Left lung (tissue), 10 donors: ENCODE data around the gene LAMA3. TPM values are rescaled to one million over a fixed set of nuclear protein-coding genes. Genes with fewer than 3 reads are reported as not detected.

Experiments used
- ATAC-seq: fragments of 200-7000 bp; cut with Tn5 transposase; one replicate; pipeline ENCODE4 v1.9.1; 2020; ENCODE audit warnings: moderate library complexity
- DNase-seq, 4 donors: peaks; one replicate each; pipeline ENCODE4 v3.0.0-alpha.2; 2013 to 2020
- H3K27ac ChIP-seq, 2 donors: fragments of 200-600 bp; sonication (generic) in 1 of 2; one replicate each; pipeline versions ENCODE4 v1.5.0 to v1.8.0; 2020 to 2021
- H3K27me3 ChIP-seq, 2 donors: fragments of 200-600 bp; sonication (generic) in 1 of 2; one replicate each; pipeline versions ENCODE4 v1.5.0 to v1.8.0; 2020 to 2021
- H3K36me3 ChIP-seq, 2 donors: fragments of 200-600 bp; sonication (generic) in 1 of 2; one replicate each; pipeline versions ENCODE4 v1.5.0 to v1.8.0; 2020 to 2021
- H3K4me1 ChIP-seq, 2 donors: fragments of 200-600 bp; one replicate each; pipeline ENCODE4 v1.8.0; 2021
- H3K4me3 ChIP-seq, 2 donors: fragments of 200-600 bp; sonication (generic) in 1 of 2; one replicate each; pipeline versions ENCODE4 v1.5.0 to v1.8.0; 2020 to 2021; ENCODE audit warnings: mild to moderate bottlenecking in 1 of 2
- H3K9me3 ChIP-seq, 2 donors: fragments of 200-600 bp; sonication (generic) in 1 of 2; one replicate each; pipeline versions ENCODE4 v1.5.0 to v1.8.0; 2020 to 2021
- intact Hi-C, 2 donors: fragments of 100-400 bp; cut with DNase I; formaldehyde crosslinking; loops; one replicate each; pipeline versions ENCODE4 v1.11.2 to v1.14.2; 2022
- polyA plus RNA-seq, 6 donors: library from polyadenylated mRNA; unstranded; fragments of 120-200 nt; gene quantifications; one replicate each; pipeline ENCODE4 v1.2.1, GENCODE V29; 2013; ENCODE audit not compliant: insufficient read length in 6 of 6
- total RNA-seq, 2 donors: library from RNA; stranded (reverse); fragmentation: NEBNext Ultra II Directional; extraction: Animal tissue kit (Norgen Biotek cat#: 25700); gene quantifications; one replicate each; pipeline ENCODE4 v1.2.1, GENCODE V29; 2021
- TF ChIP-seq, protein P1 (sequence below), 2 donors: fragments of 200-600 bp; sonication (generic) in 1 of 2; IDR thresholded peaks; one replicate each; pipeline versions ENCODE4 v1.5.0 to v1.8.0; 2021; ENCODE audit warnings: antibody characterized with exemption in 2 of 2
- donor health status: DM: no; HTN: yes; CAD: no.
- donor health status: DM: no; HTN: no; CAD: no.

Gene LAMA3
- total and polyA plus RNA-seq, 8 donors, result 42.8 to 207 (median 140) TPM

DNA sequence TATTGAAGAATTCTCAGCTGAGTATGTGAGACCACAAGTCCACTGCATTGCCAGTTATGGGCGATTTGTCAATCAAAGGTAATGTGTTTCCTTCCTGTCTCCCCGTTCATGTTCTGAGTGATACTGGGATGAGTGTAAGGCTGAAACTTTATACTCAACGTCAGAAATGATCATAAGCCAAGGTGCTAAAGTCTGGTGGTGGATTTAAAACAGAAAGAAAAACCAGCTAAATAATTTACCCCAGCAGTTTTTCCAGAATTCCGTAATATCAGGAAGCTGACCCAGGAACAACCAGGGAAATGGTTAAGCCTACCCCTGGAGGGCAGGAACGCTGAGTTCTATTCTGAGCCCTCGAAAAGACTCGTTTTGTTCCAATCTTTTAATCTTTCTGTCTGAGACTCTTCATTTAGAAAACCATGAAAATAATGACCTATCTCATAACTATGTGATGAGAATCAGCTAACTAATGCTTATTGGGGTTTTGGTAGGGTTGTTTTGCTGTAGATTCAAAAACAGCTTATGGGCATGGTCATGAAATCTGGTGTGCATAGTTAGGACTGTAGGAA is 149.6 kb downstream of the LAMA3 start:
- no peak for DNase-seq
- no peak overlapping the region for H3K4me3 ChIP-seq
- peaks cover 0 to 6% of the 10 kb centered on the region in 2 donors for H3K4me1 ChIP-seq
- no peaks in the 10 kb centered on the region for H3K9me3 ChIP-seq
- no peaks in the 10 kb centered on the region for H3K36me3 ChIP-seq
- H3K27ac ChIP-seq, result no peak overlapping the region
- H3K27me3 ChIP-seq, result no peaks in the 10 kb centered on the region
- intact Hi-C loops, result no loop called here
- TF ChIP-seq, protein P1, sequence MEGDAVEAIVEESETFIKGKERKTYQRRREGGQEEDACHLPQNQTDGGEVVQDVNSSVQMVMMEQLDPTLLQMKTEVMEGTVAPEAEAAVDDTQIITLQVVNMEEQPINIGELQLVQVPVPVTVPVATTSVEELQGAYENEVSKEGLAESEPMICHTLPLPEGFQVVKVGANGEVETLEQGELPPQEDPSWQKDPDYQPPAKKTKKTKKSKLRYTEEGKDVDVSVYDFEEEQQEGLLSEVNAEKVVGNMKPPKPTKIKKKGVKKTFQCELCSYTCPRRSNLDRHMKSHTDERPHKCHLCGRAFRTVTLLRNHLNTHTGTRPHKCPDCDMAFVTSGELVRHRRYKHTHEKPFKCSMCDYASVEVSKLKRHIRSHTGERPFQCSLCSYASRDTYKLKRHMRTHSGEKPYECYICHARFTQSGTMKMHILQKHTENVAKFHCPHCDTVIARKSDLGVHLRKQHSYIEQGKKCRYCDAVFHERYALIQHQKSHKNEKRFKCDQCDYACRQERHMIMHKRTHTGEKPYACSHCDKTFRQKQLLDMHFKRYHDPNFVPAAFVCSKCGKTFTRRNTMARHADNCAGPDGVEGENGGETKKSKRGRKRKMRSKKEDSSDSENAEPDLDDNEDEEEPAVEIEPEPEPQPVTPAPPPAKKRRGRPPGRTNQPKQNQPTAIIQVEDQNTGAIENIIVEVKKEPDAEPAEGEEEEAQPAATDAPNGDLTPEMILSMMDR (IDR thresholded peaks at IDR 0.05), result no peak
- no peak for ATAC-seq

DNA sequence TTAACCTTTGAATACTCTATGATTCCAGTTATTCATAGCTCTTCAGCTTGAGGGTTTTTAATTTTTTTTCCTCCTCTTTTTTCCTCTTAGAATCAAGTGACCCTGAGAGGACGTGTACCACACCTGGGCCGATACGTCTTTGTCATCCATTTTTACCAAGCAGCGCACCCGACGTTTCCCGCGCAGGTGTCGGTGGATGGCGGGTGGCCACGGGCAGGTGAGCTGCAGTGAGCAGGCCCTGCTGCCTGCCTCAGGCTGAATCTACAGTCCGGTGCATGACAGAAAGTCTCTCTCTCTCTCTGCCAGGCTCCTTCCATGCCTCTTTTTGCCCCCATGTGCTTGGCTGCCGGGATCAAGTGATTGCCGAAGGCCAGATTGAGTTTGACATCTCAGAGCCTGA is 153.1 kb downstream of the LAMA3 start:
- DNase-seq (no peak), ATAC-seq (no peak)
- Histone ChIP-seq H3K4me1 (peaks cover 0 to 6% of the 10 kb centered on the region in 2 donors), H3K27me3 (no peaks in the 10 kb centered on the region), H3K36me3 (peaks cover 0 to 8% of the 10 kb centered on the region in 2 donors), H3K9me3 (no peaks in the 10 kb centered on the region), H3K4me3 (no peak overlapping the region), H3K27ac (no peak overlapping the region)
- intact Hi-C loops, result no loop called here
- TF ChIP-seq, protein P1 (IDR thresholded peaks at IDR 0.05), result no peak

DNA sequence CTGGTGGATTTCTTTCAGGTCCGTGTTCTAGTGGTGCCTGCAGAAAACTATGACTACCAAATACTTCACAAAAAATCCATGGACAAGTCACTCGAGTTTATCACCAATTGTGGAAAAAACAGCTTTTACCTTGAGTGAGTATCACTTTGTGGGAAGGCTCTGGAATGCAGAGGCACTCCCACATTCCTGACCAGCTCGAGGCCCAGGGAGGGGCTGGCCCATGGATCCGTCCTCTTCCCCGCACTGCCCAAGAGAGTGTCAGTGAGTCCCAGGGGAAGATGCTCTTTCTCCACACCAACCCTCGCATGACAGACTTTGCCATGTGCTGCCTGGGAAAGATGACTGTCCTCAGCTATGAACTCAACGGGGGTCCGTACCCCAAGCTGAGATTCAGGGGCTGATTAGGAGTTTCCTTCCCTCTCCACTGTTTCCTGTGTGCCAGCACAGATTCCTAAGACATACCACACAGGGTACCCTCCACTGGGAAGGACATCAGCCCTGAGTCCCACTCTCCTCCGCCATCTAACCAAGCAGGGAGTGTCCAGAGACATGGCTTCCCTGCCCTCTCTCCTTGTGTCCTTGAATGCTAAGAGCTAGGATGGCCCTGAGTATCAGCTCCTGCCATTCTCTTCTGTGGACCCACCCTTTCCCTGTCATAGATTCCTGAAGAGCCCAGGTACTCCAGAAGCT is 155.9 kb downstream of the LAMA3 start:
- DNase-seq (no peak), ATAC-seq (peak; percentile 90)
- Histone ChIP-seq H3K36me3 (peaks cover 0 to 8% of the 10 kb centered on the region in 2 donors), H3K4me1 (no peaks in the 10 kb centered on the region), H3K9me3 (no peaks in the 10 kb centered on the region), H3K27ac (no peak overlapping the region), H3K4me3 (no peak overlapping the region), H3K27me3 (no peaks in the 10 kb centered on the region)
- intact Hi-C loops, result no loop called here
- TF ChIP-seq, protein P1 (IDR thresholded peaks at IDR 0.05), result no peak

DNA sequence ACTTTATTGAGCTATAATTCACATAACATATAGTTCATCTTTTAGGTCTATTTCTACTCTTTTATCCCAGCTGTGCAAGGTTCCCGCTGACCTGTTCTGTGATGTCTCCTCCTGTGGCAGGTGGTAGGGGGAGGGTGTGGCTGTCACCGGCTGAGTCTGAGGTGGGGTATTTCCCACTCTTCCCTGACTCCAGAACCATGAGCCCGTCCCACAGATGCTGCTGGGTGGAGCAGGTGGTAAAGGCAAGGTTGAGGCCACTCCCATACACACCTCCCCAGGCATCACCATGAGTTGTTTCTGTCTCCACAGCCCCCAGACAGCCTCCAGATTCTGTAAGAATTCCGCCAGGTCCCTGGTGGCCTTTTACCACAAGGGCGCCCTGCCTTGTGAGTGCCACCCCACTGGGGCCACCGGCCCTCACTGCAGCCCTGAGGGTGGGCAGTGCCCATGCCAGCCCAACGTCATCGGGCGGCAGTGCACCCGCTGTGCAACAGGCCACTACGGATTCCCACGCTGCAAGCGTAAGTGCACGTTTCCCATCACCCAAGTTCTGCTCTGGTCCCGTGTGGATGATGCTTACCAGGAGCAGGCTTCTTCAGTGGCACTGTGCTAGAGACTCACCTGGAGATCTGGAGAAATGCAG is 156.9 kb downstream of the LAMA3 start:
- ATAC-seq (no peak), DNase-seq (no peak)
- Histone ChIP-seq H3K4me3 (no peak overlapping the region), H3K4me1 (no peaks in the 10 kb centered on the region), H3K27ac (no peak overlapping the region), H3K36me3 (peaks cover 0 to 8% of the 10 kb centered on the region in 2 donors), H3K27me3 (no peaks in the 10 kb centered on the region), H3K9me3 (no peaks in the 10 kb centered on the region)
- intact Hi-C loops, result no loop called here
- TF ChIP-seq, protein P1 (IDR thresholded peaks at IDR 0.05), result no peak

DNA sequence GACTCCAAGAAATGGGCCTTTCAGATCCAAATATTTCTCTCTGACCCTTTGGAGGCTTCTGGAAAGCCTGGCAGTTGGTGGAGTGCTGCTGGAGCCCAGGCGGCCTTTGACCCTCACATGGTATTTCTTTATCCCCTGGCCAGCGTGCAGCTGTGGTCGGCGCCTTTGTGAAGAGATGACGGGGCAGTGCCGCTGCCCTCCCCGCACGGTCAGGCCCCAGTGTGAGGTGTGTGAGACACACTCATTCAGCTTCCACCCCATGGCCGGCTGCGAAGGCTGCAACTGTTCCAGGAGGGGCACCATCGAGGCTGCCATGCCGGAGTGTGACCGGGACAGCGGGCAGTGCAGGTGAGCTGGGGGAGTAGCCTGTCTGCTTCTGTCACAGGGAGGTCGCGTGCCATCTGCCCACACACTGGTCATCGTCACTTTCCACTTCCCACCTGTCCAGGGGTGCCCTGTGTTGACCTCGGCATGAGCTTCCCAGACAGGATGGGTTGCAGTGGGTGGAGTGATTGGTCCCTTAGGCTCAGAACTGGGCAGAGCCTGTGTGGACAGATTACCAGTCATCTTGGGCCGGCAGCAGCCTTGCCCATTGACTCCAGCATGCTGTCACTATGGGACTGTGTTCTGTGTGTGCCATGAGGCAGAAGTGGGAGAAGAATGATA is 158.2 kb downstream of the LAMA3 start:
- Histone ChIP-seq H3K9me3 (no peaks in the 10 kb centered on the region), H3K27me3 (no peaks in the 10 kb centered on the region), H3K4me1 (no peaks in the 10 kb centered on the region), H3K27ac (no peak overlapping the region), H3K36me3 (peaks cover 0 to 8% of the 10 kb centered on the region in 2 donors), H3K4me3 (no peak overlapping the region)
- no peak for DNase-seq
- ATAC-seq, result no peak
- intact Hi-C loops, result no loop called here
- TF ChIP-seq, protein P1 (IDR thresholded peaks at IDR 0.05), result no peak
